Measurements from ENCODE around the gene PTPRD. TPM values are rescaled to one million over a fixed set of nuclear protein-coding genes. Genes with fewer than 3 reads are reported as not detected.

Gene PTPRD
- total RNA-seq, 1 experiment from 2014 or later: 1.8 TPM

- H3K4me3 Mint-ChIP-seq (ENCODE audit: low read depth, unreplicated experiment): no peak overlapping the region
- no peaks in the 10 kb centered on the region for H3K9me3 Mint-ChIP-seq (ENCODE audit: low read depth, unreplicated experiment)
- no peaks in the 10 kb centered on the region for H3K27me3 Mint-ChIP-seq (ENCODE audit: unreplicated experiment)
- no peaks in the 10 kb centered on the region for H3K36me3 Mint-ChIP-seq (ENCODE audit: insufficient read depth, unreplicated experiment)
- CTCF ChIA-PET: no interaction called here
- H3K27ac Mint-ChIP-seq (ENCODE audit: unreplicated experiment): no peak overlapping the region
- no peaks in the 10 kb centered on the region for H3K4me1 Mint-ChIP-seq (ENCODE audit: low read depth, unreplicated experiment)
- no TSS peak for BruUV-seq (replicated peaks)
- no peak for TF ChIP-seq CTCF (IDR thresholded peaks at IDR 0.05; ENCODE audit: unreplicated experiment)
- intact Hi-C loops (cut with micrococcal nuclease; ENCODE audit: unreplicated experiment): no loop called here
- DNase-seq: no peak
Observed at GRCh38 chr9:8876303-8876702, 1736.5 kb downstream of the PTPRD start.

- TF ChIP-seq CTCF (IDR thresholded peaks at IDR 0.05; ENCODE audit: unreplicated experiment): no peak
- Mint-ChIP-seq H3K4me3 (ENCODE audit: low read depth, unreplicated experiment) (no peak overlapping the region), H3K27me3 (ENCODE audit: unreplicated experiment) (no peaks in the 10 kb centered on the region), H3K36me3 (ENCODE audit: insufficient read depth, unreplicated experiment) (no peaks in the 10 kb centered on the region), H3K9me3 (ENCODE audit: low read depth, unreplicated experiment) (no peaks in the 10 kb centered on the region), H3K27ac (ENCODE audit: unreplicated experiment) (no peak overlapping the region), H3K4me1 (ENCODE audit: low read depth, unreplicated experiment) (no peaks in the 10 kb centered on the region)
- CTCF ChIA-PET: no interaction called here
- no peak for DNase-seq
- no TSS peak for BruUV-seq (replicated peaks)
- intact Hi-C loops (cut with micrococcal nuclease; ENCODE audit: unreplicated experiment): no loop called here
Observed at GRCh38 chr9:8874482-8874881, 1738.3 kb downstream of the PTPRD start.

GRCh38 chr9:8872802-8873201 is 1740.0 kb downstream of the PTPRD start:
- H3K9me3 Mint-ChIP-seq (ENCODE audit: low read depth, unreplicated experiment): no peaks in the 10 kb centered on the region
- intact Hi-C loops (cut with micrococcal nuclease; ENCODE audit: unreplicated experiment): no loop called here
- no peak for DNase-seq
- no peaks in the 10 kb centered on the region for H3K4me1 Mint-ChIP-seq (ENCODE audit: low read depth, unreplicated experiment)
- no peak overlapping the region for H3K4me3 Mint-ChIP-seq (ENCODE audit: low read depth, unreplicated experiment)
- CTCF ChIA-PET: no interaction called here
- H3K36me3 Mint-ChIP-seq (ENCODE audit: insufficient read depth, unreplicated experiment): no peaks in the 10 kb centered on the region
- no peaks in the 10 kb centered on the region for H3K27me3 Mint-ChIP-seq (ENCODE audit: unreplicated experiment)
- BruUV-seq (replicated peaks): no TSS peak
- no peak overlapping the region for H3K27ac Mint-ChIP-seq (ENCODE audit: unreplicated experiment)
- no peak for TF ChIP-seq CTCF (IDR thresholded peaks at IDR 0.05; ENCODE audit: unreplicated experiment)

GRCh38 chr9:8871796-8872445 is 1740.9 kb downstream of the PTPRD start:
- no TSS peak for BruUV-seq (replicated peaks)
- intact Hi-C loops (cut with micrococcal nuclease; ENCODE audit: unreplicated experiment): no loop called here
- DNase-seq: no peak
- H3K9me3 Mint-ChIP-seq (ENCODE audit: low read depth, unreplicated experiment): no peaks in the 10 kb centered on the region
- H3K27me3 Mint-ChIP-seq (ENCODE audit: unreplicated experiment): no peaks in the 10 kb centered on the region
- no peak overlapping the region for H3K27ac Mint-ChIP-seq (ENCODE audit: unreplicated experiment)
- no peaks in the 10 kb centered on the region for H3K4me1 Mint-ChIP-seq (ENCODE audit: low read depth, unreplicated experiment)
- H3K36me3 Mint-ChIP-seq (ENCODE audit: insufficient read depth, unreplicated experiment): no peaks in the 10 kb centered on the region
- TF ChIP-seq CTCF (IDR thresholded peaks at IDR 0.05; ENCODE audit: unreplicated experiment): no peak
- CTCF ChIA-PET: no interaction called here
- H3K4me3 Mint-ChIP-seq (ENCODE audit: low read depth, unreplicated experiment): no peak overlapping the region

Data from Calu3 (cell line).